Measurements from ENCODE around the gene NEK3.
"Not testable (repeated sequence)": the region's sequence is repeated elsewhere in the genome, so short reads cannot be mapped to it uniquely, and the experiment has no call there.

Gene NEK3

GRCh38 chr13:52118095-52118494 is 41.3 kb downstream of the NEK3 start:
- no peak for DNase-seq (ENCODE audit: low read depth)

DNA sequence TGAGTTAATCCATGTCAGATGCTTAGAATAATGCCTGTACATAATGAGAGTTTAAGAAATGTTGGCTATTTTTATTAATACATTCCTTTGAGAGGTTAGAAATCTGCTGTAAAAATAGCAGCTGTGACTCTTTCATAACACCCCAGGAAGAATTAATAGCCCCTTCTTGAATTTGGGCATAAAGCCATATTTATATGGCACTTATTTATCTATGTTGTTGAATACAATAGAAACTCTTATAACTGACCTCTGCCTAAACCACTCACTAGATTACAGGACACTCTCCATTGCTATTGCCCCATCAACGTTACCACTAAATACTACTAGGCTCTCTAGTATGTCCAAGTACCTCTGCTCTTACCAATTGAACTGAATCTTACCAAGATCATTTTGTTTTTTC is 46.8 kb downstream of the NEK3 start:
- DNase-seq (ENCODE audit: low read depth), result no peak

DNA sequence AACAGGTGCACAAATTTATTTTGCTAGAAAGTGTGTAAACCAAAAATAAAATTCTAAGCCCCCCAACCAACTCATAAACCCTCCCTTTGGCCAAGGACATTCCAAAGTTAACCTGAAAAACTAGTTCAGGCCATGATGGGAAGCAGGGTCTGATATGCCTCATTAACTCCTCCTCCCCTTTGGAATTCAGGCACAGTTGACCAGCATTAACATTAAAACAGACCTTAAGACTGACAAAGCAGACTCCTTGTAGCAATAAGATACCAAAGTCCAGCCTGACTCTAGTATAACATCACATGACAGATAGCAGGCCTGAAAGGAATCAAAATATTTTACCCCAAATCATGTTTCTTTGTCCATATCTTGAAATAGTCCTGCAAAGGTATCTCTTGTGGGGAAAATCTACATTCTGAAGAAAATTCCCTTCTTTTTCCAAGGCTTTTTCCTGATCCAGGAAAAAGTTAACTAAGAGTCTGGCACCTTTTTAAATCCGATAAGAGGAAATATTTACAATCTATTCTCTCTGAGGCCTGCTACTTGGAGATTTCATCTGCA is 50.2 kb downstream of the NEK3 start:
- DNase-seq (ENCODE audit: low read depth), result no peak

GRCh38 chr13:52105841-52106240 is 53.6 kb downstream of the NEK3 start:
- DNase-seq (ENCODE audit: low read depth), result no peak

DNA sequence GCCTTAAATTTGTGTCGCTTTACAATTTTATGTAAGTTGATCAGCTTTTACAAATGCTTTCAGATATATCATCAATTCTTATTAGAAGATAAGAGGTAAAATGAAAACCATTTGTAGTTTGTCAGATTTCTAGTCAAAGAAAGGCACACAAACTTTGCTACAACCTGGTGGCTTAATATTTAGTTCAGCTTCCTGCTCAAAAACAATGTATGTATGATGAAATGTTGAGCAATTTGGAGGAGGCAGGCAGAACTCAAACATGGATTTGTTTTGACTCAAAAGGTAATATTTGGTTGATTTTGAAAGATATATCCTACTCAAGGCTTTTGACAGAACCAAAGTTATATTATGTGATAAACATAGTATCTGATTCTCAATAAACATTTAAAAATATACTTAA is 54.8 kb downstream of the NEK3 start:
- DNase-seq (ENCODE audit: low read depth), result no peak

DNA sequence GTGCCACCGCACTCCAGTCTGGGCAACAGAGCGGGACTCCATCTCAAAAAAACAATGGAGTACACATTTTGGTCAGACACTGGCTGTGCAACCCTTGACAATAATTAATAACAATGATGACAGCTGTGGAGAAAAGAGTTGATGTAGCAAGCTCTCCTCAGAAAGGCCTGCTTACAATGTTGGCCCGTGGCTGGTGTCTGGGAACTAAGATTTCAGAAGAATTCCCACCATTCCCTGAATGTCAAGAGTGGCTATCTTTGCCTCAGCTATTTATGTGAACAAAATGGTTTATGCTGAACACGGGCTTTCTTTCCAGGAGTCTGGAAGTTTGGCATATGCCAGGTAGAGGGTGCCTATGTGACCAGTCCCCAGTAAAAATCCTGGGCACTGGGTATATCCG is 56.0 kb downstream of the NEK3 start:
- DNase-seq (ENCODE audit: low read depth), result no peak

- DNase-seq (ENCODE audit: low read depth), result not testable (repeated sequence)
Observed at GRCh38 chr13:52102423-52102822, 57.0 kb downstream of the NEK3 start.

DNA sequence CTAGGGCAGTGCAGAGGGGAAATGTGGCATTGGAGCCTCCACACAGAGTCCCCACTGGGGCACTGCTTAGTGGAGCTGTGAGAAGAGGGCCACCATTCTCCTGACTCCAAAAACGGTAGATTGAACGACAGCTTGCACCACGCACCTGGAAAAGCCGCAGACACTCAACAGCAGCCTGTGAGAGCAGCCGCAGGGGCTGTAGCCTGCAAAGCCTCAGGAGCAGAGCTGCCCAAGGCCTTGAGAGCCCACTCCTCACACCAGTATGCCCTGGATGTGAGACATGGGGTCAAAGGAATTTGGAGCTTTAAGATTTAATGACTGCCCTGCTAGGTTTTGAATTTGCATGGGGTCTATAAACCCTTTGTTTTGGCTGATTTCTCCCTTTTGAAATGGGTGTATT is 62.2 kb downstream of the NEK3 start:
- no peak for DNase-seq (ENCODE audit: low read depth)

- no peak for DNase-seq (ENCODE audit: low read depth)
Observed at GRCh38 chr13:52096748-52097147, 62.6 kb downstream of the NEK3 start.

DNA sequence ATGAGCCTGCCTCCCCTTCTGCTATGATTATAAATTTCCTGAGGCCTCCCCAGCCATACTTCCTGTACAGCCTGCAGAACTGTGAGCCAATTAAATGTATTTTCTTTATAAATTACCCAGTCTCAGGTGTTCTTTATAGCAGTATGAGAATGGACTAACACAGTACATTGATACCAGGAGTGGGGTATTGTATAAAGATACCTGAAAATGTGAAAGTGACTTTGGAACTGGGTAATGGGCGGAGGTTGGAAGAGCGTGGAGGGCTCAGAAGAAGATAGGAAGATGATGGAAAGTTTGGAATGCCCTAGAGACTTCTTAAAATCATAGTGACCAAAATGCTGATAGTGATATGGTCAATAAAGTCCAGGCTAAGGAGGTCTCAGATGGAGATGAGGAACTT is 63.3 kb downstream of the NEK3 start:
- no peak for DNase-seq (ENCODE audit: low read depth)

DNA sequence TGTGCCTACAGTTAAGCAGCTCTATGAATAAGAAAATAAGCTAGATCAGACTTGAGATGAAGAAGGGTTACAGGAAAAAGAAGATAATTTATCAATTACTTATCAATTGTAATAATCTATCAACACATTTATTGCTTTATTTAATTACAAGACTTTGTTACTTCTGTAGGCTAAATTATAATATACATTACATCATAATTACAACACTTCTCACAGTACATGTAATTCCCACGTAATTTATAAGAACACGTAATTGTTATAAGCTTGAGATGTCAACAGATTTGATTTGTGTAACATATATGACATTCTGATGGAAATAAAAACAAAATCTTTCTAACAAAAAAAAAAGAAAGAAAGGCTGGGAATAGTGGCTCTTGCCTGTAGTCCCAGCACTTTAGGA is 67.3 kb downstream of the NEK3 start:
- no peak for DNase-seq (ENCODE audit: low read depth)

DNA sequence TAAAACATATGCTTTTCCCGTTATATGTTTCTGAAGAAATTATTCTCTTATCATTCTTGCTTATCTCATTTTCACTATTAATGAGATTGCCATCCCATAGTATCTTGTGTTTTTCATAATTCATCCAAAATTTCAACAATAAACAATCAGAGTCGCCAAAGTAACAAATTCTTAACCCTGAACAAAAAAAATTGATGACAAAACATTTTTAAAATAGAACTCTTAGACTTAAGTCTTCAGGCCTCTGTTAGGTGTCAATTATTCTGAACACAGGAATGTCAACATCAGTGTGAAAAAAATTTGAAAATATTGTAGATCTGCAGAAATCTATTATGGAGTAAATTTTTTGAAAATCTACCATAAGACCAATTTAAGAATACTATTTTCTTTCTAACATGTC is 67.9 kb downstream of the NEK3 start:
- DNase-seq (ENCODE audit: low read depth), result no peak

- peak; percentile 78 for DNase-seq (ENCODE audit: low read depth)
Observed at GRCh38 chr13:52085421-52085820, 74.0 kb downstream of the NEK3 start.

- not testable (repeated sequence) for DNase-seq (ENCODE audit: low read depth)
Observed at GRCh38 chr13:52084981-52085380, 74.4 kb downstream of the NEK3 start.
